Liver (tissue), 9 donors: ENCODE data around the gene TTC7B. TPM values are rescaled to one million over a fixed set of nuclear protein-coding genes. Genes with fewer than 3 reads are reported as not detected.

Experiments used
- DNase-seq: peaks from one replicate; pipeline ENCODE4 v3.0.0-alpha.2; 2017; ENCODE audit warnings: low spot score
- H3K27ac ChIP-seq, 2 donors: one replicate each; pipeline ENCODE4 v1.7.0; 2013; ENCODE audit warnings: inconsistent platforms in 2 of 2, low read length in 2 of 2, control low read depth in 1 of 2, low read depth in 1 of 2, mild to moderate bottlenecking in 1 of 2
- H3K27me3 ChIP-seq, 4 donors: one replicate each; pipeline versions ENCODE4 v1.6.1 to v1.7.0; 2013; ENCODE audit warnings: low read length in 3 of 4, inconsistent platforms in 1 of 4, mild to moderate bottlenecking in 1 of 4, moderate library complexity in 1 of 4; ENCODE audit not compliant: control insufficient read depth in 4 of 4, insufficient read depth in 4 of 4
- H3K36me3 ChIP-seq, 4 donors: one replicate each; pipeline versions ENCODE4 v1.6.1 to v1.7.0; 2013; ENCODE audit warnings: low read length in 3 of 4, mild to moderate bottlenecking in 3 of 4, low read depth in 1 of 4, moderate library complexity in 1 of 4; ENCODE audit not compliant: control insufficient read depth in 4 of 4, insufficient read depth in 3 of 4
- H3K4me1 ChIP-seq, 4 donors: one replicate each; pipeline versions ENCODE4 v1.6.1 to v1.7.0; 2013; ENCODE audit warnings: low read length in 3 of 4, mild to moderate bottlenecking in 3 of 4, moderate library complexity in 1 of 4; ENCODE audit not compliant: control insufficient read depth in 4 of 4, insufficient read depth in 4 of 4
- H3K4me3 ChIP-seq, 3 donors: one replicate each; pipeline versions ENCODE4 v1.6.1 to v1.7.0; 2013; ENCODE audit warnings: low read length in 3 of 3, control low read depth in 1 of 3, low read depth in 1 of 3, mild to moderate bottlenecking in 1 of 3
- H3K9ac ChIP-seq, 2 donors: one replicate each; pipeline ENCODE4 v1.7.0; 2013; ENCODE audit warnings: low read length in 2 of 2, mild to moderate bottlenecking in 2 of 2, moderate library complexity in 2 of 2, control low read depth in 1 of 2, low read depth in 1 of 2
- H3K9me3 ChIP-seq, 4 donors: one replicate each; pipeline versions ENCODE4 v1.6.1 to v1.7.0; 2013; ENCODE audit warnings: low read length in 3 of 4; ENCODE audit not compliant: control insufficient read depth in 4 of 4
- EGR1 ChIP-seq, 2 donors: IDR thresholded peaks; 2 replicates each; pipeline ENCODE4 v1.6.1; 2016 to 2018; ENCODE audit warnings: antibody characterized with exemption in 2 of 2, low read depth in 2 of 2
- FOXA1 ChIP-seq: IDR thresholded peaks from 2 replicates; pipeline ENCODE4 v1.6.1; 2016; ENCODE audit warnings: antibody characterized with exemption
- GABPA ChIP-seq, 2 donors: IDR thresholded peaks in 1 of 2; conservative IDR thresholded peaks in 1 of 2; 2 replicates each; pipeline ENCODE4 v1.6.1; 2016; ENCODE audit warnings: antibody characterized with exemption in 2 of 2, mild to moderate bottlenecking in 1 of 2, moderate library complexity in 1 of 2
- HNF4A ChIP-seq, 2 donors: conservative IDR thresholded peaks; 2 replicates each; pipeline ENCODE4 v1.6.1; 2016; ENCODE audit warnings: antibody characterized with exemption in 2 of 2, mild to moderate bottlenecking in 2 of 2
- HNF4G ChIP-seq: IDR thresholded peaks from 2 replicates; pipeline ENCODE4 v1.6.1; 2016; ENCODE audit warnings: antibody characterized with exemption
- RXRA ChIP-seq, 2 donors: IDR thresholded peaks; 2 replicates each; pipeline ENCODE4 v1.6.1; 2017 to 2018; ENCODE audit warnings: antibody characterized with exemption in 2 of 2, mild to moderate bottlenecking in 1 of 2
- SP1 ChIP-seq: IDR thresholded peaks from 2 replicates; pipeline ENCODE4 v1.6.1; 2018; ENCODE audit warnings: antibody characterized with exemption, mild to moderate bottlenecking
- WGBS: extraction: QIAGEN DNeasy Blood & Tissue Kit; methylation state at CpG from one replicate; pipeline ENCODE4 v1.1.7; 2013; 5-methylcytosine and 5-hydroxymethylcytosine counted together
- polyA plus RNA-seq, 2 donors: library from polyadenylated mRNA; stranded (reverse) in 1 of 2; unstranded in 1 of 2; fragments of 200-250 nt in 1 of 2; fragments of >200 nt in 1 of 2; fragmentation: Nextera tagmentation in 1 of 2; extraction: Ambion mirVana in 1 of 2; gene quantifications; one replicate each; pipeline versions ENCODE4 v1.2.1 to v1.2.3, GENCODE V29; 2013 to 2015
- total RNA-seq, 2 donors: library from RNA; depleted of rRNA; stranded (reverse); fragments of >200 nt; gene quantifications; one replicate each; pipeline ENCODE4 v1.2.3, GENCODE V29; 2014
- TF ChIP-seq, protein P1 (sequence below): fragments of 150-350 bp; IDR thresholded peaks from 2 replicates; pipeline ENCODE4 v1.5.1; 2017; ENCODE audit warnings: improper control_type of control experiment, low read depth, low read length; ENCODE audit not compliant: missing input control
- TF ChIP-seq, protein P2 (sequence below): IDR thresholded peaks from 2 replicates; pipeline ENCODE4 v1.6.1; 2016; ENCODE audit warnings: antibody characterized with exemption, mild to moderate bottlenecking
- TF ChIP-seq, protein P3 (sequence below): IDR thresholded peaks from 2 replicates; pipeline ENCODE4 v1.6.1; 2016; ENCODE audit warnings: antibody characterized with exemption
- TF ChIP-seq, protein P4 (sequence below): IDR thresholded peaks from 2 replicates; pipeline ENCODE4 v1.6.1; 2016; ENCODE audit warnings: antibody characterized with exemption
- donor health status: healthy.
- donor health status: healthy.
- donor health status: healthy.
- donor health status: healthy.
- donor health status: healthy.

The TTC7B gene
- total and polyA plus RNA-seq, 4 donors, result 9.1 to 31.0 (median 12.5) TPM

DNA sequence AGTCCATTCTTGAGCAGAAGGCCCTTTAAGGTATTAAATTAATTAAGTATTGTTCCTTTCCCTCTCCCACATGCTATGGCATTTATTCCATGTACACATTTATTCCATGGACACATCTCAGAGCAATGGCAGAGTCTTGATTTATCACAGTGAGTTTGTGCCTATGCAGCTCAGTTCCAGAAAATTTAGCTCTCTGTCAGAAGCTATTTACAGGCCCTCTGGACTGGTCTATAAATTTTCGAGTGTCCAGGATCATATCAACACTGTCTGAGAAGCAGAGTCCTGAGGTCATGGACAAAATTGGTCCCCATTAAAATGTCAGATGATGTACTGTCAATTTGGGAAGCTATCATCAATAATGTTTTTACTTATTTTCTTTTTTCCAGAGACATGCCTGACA lies 65.5 kb downstream of the TTC7B start:
- no peak overlapping the region for H3K4me3 ChIP-seq
- DNase-seq, result no peak
- H3K27ac ChIP-seq, result no peak overlapping the region
- WGBS, result 87% methylated on average over 1 of the region's 1 CpG
- H3K36me3 ChIP-seq, result peaks cover 0 to 2% (median under 1%) of the 10 kb centered on the region in 4 donors
- TF ChIP-seq, protein P1, sequence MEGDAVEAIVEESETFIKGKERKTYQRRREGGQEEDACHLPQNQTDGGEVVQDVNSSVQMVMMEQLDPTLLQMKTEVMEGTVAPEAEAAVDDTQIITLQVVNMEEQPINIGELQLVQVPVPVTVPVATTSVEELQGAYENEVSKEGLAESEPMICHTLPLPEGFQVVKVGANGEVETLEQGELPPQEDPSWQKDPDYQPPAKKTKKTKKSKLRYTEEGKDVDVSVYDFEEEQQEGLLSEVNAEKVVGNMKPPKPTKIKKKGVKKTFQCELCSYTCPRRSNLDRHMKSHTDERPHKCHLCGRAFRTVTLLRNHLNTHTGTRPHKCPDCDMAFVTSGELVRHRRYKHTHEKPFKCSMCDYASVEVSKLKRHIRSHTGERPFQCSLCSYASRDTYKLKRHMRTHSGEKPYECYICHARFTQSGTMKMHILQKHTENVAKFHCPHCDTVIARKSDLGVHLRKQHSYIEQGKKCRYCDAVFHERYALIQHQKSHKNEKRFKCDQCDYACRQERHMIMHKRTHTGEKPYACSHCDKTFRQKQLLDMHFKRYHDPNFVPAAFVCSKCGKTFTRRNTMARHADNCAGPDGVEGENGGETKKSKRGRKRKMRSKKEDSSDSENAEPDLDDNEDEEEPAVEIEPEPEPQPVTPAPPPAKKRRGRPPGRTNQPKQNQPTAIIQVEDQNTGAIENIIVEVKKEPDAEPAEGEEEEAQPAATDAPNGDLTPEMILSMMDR, result no peak
- TF ChIP-seq EGR1 (IDR thresholded peaks at IDR 0.05; ENCODE audit: low read depth in 2 of 2) (no peak), HNF4G (no peak), SP1 (no peak), FOXA1 (no peak)
- TF ChIP-seq, protein P2, sequence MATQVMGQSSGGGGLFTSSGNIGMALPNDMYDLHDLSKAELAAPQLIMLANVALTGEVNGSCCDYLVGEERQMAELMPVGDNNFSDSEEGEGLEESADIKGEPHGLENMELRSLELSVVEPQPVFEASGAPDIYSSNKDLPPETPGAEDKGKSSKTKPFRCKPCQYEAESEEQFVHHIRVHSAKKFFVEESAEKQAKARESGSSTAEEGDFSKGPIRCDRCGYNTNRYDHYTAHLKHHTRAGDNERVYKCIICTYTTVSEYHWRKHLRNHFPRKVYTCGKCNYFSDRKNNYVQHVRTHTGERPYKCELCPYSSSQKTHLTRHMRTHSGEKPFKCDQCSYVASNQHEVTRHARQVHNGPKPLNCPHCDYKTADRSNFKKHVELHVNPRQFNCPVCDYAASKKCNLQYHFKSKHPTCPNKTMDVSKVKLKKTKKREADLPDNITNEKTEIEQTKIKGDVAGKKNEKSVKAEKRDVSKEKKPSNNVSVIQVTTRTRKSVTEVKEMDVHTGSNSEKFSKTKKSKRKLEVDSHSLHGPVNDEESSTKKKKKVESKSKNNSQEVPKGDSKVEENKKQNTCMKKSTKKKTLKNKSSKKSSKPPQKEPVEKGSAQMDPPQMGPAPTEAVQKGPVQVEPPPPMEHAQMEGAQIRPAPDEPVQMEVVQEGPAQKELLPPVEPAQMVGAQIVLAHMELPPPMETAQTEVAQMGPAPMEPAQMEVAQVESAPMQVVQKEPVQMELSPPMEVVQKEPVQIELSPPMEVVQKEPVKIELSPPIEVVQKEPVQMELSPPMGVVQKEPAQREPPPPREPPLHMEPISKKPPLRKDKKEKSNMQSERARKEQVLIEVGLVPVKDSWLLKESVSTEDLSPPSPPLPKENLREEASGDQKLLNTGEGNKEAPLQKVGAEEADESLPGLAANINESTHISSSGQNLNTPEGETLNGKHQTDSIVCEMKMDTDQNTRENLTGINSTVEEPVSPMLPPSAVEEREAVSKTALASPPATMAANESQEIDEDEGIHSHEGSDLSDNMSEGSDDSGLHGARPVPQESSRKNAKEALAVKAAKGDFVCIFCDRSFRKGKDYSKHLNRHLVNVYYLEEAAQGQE, result no peak
- TF ChIP-seq, protein P3, sequence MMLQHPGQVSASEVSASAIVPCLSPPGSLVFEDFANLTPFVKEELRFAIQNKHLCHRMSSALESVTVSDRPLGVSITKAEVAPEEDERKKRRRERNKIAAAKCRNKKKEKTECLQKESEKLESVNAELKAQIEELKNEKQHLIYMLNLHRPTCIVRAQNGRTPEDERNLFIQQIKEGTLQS, result no peak
- TF ChIP-seq, protein P4, sequence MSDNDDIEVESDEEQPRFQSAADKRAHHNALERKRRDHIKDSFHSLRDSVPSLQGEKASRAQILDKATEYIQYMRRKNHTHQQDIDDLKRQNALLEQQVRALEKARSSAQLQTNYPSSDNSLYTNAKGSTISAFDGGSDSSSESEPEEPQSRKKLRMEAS, result no peak
- no peaks in the 10 kb centered on the region for H3K27me3 ChIP-seq
- H3K4me1 ChIP-seq, result peaks cover 0 to 4% (median 1%) of the 10 kb centered on the region in 4 donors
- H3K9me3 ChIP-seq, result no peaks in the 10 kb centered on the region
- no peak overlapping the region for H3K9ac ChIP-seq

DNA sequence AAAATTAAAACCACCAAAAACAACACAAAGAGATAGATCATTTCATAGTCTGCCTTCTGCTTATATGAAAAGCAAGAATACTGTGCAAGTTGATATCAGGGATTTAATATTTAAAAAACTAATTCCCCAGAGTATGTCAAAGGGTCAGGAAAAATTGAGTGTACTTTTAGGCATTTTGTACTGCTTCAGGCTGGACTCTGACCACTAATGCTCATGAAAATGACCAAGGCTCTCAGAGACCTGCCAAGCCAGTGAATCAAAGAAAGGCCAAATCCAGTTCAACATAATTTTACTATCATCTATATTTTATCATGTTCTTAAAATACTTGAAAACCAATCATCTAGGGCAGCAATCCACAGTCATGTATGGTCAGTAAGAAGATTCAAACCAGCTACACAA lies 66.0 kb downstream of the TTC7B start:
- H3K36me3 ChIP-seq, result peaks cover 0 to 2% (median under 1%) of the 10 kb centered on the region in 4 donors
- no peak overlapping the region for H3K9ac ChIP-seq
- TF ChIP-seq FOXA1 (no peak), RXRA (IDR thresholded peaks at IDR 0.05) (peak in 1 of 2 donors; percentile 8), HNF4A (conservative IDR thresholded peaks at IDR 0.05) (peak; percentile 31 to 32)
- H3K9me3 ChIP-seq, result no peaks in the 10 kb centered on the region
- peaks cover 0 to 4% (median 1%) of the 10 kb centered on the region in 4 donors for H3K4me1 ChIP-seq
- no peak overlapping the region for H3K4me3 ChIP-seq
- no peak overlapping the region for H3K27ac ChIP-seq
- DNase-seq, result no peak
- no peaks in the 10 kb centered on the region for H3K27me3 ChIP-seq

DNA sequence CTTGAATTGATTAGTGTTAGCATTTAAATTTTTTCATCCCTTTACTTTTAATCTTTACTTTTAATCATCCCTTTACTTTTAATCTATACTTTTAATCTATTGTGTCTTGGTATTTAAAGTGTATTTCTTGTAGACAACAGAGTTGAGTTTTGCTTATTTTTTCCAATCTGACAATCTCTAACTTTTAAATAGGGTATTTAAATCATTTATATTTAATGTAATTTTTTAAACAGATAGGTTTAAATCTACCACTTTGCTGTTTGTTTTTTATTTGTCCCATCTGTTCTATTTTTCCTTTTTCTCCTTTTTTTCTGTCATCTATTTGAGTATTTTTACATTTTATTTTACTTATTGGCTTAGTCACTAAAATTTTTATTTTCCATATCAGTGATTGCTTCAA lies 68.3 kb downstream of the TTC7B start:
- no peaks in the 10 kb centered on the region for H3K9me3 ChIP-seq
- no peaks in the 10 kb centered on the region for H3K27me3 ChIP-seq
- TF ChIP-seq GABPA (IDR thresholded peaks at IDR 0.05 in 1 of 2, conservative IDR thresholded peaks at IDR 0.05 in 1 of 2) (no peak), FOXA1 (no peak), EGR1 (IDR thresholded peaks at IDR 0.05; ENCODE audit: low read depth in 2 of 2) (no peak)
- no peak overlapping the region for H3K27ac ChIP-seq
- peaks cover 0 to 5% (median 3%) of the 10 kb centered on the region in 4 donors for H3K36me3 ChIP-seq
- no peak for DNase-seq
- no peak overlapping the region for H3K9ac ChIP-seq
- no peak overlapping the region for H3K4me3 ChIP-seq
- H3K4me1 ChIP-seq, result peaks cover 0 to 4% (median 1%) of the 10 kb centered on the region in 4 donors
